Keratinocyte (primary cell): ENCODE results near the gene COQ9. TPM values are rescaled to one million over a fixed set of nuclear protein-coding genes. Genes with fewer than 3 reads are reported as not detected.

Experiments
- DNase-seq: peaks from one replicate; pipeline ENCODE4 v3.0.0-alpha.2; 2011; ENCODE audit warnings: low read depth, missing footprints, low spot score
- FAIRE-seq: peaks from 2 replicates; lab custom pipeline; 2011; peaks lifted over from hg19 to GRCh38; lab: Jason Lieb, UNC
- H2AFZ ChIP-seq: 2 replicates; pipeline ENCODE4 v1.6.0; 2012; ENCODE audit warnings: low read length, control low read depth, inconsistent platforms; ENCODE audit not compliant: control insufficient read depth
- H3K27ac ChIP-seq: 2 replicates; pipeline ENCODE4 v1.5.1; 2011; ENCODE audit warnings: low read length; ENCODE audit not compliant: control insufficient read depth, insufficient read depth
- H3K27me3 ChIP-seq: 3 replicates; pipeline ENCODE4 v1.6.0; 2011; ENCODE audit warnings: low read length; ENCODE audit not compliant: control insufficient read depth, insufficient read depth; ENCODE audit errors: extremely low read depth
- H3K36me3 ChIP-seq, 2 experiments: 2 replicates in 1 of 2; 3 replicates in 1 of 2; pipeline ENCODE4 v1.5.1; 2011; ENCODE audit warnings: low read length in 2 of 2, mild to moderate bottlenecking in 1 of 2; ENCODE audit not compliant: control insufficient read depth in 2 of 2, insufficient read depth in 2 of 2; ENCODE audit errors: extremely low read depth in 1 of 2
- H3K4me1 ChIP-seq: 3 replicates; pipeline ENCODE4 v1.5.1; 2011; ENCODE audit warnings: low read length; ENCODE audit not compliant: control insufficient read depth, insufficient read depth; ENCODE audit errors: extremely low read depth
- H3K4me2 ChIP-seq: 3 replicates; pipeline ENCODE4 v1.6.0; 2011; ENCODE audit warnings: low read depth, low read length; ENCODE audit not compliant: control insufficient read depth, insufficient read depth; ENCODE audit errors: extremely low read depth
- H3K4me3 ChIP-seq, 3 experiments: fragments of 200-600 bp in 1 of 3; sonication (generic) in 1 of 3; 2 replicates in 2 of 3; 3 replicates in 1 of 3; pipeline ENCODE4 v1.5.1; 2011 to 2016; ENCODE audit warnings: low read length in 3 of 3, mild to moderate bottlenecking in 3 of 3, control low read depth in 2 of 3, inconsistent platforms in 1 of 3, low read depth in 1 of 3, mixed read lengths in 1 of 3, mixed run types in 1 of 3, moderate library complexity in 1 of 3; ENCODE audit not compliant: control insufficient read depth in 2 of 3, insufficient read depth in 2 of 3; ENCODE audit errors: extremely low read depth in 1 of 3
- H3K79me2 ChIP-seq: 2 replicates; pipeline ENCODE4 v1.6.0; 2012; ENCODE audit warnings: low read length; ENCODE audit not compliant: control insufficient read depth, insufficient read depth
- H3K9ac ChIP-seq: 3 replicates; pipeline ENCODE4 v1.6.0; 2011; ENCODE audit warnings: low read length; ENCODE audit not compliant: control insufficient read depth, insufficient read depth; ENCODE audit errors: extremely low read depth
- H3K9me1 ChIP-seq: 3 replicates; pipeline ENCODE4 v1.6.0; 2011; ENCODE audit warnings: low read length; ENCODE audit not compliant: control insufficient read depth, insufficient read depth; ENCODE audit errors: extremely low read depth
- H3K9me3 ChIP-seq: 2 replicates; pipeline ENCODE4 v1.5.1; 2012; ENCODE audit warnings: low read depth, low read length; ENCODE audit not compliant: control insufficient read depth
- H4K20me1 ChIP-seq: 3 replicates; pipeline ENCODE4 v1.6.0; 2011; ENCODE audit warnings: low read length; ENCODE audit not compliant: control insufficient read depth, insufficient read depth; ENCODE audit errors: extremely low read depth
- EZH2 ChIP-seq: IDR thresholded peaks from one replicate; pipeline ENCODE4 v1.6.1; 2012; ENCODE audit warnings: inconsistent platforms, mild to moderate bottlenecking, low read length, moderate library complexity
- dilution Hi-C: fragments of 300-500 bp; cut with MboI; formaldehyde crosslinking; loops from one replicate; pipeline ENCODE4 v1.7.0; 2020; ENCODE audit warnings: low sequenced_read_pairs; ENCODE audit not compliant: extremely low pct_ligation_motif_present
- polyA plus RNA-seq, 5 experiments: library from polyadenylated mRNA; depleted of rRNA in 3 of 5; stranded (reverse) in 3 of 5; stranded (forward) in 1 of 5; unstranded in 1 of 5; fragments of >200 nt; gene quantifications; 1 replicate in 1 of 5; 2 replicates in 3 of 5; 3 replicates in 1 of 5; pipeline versions ENCODE4 v1.2.1 to v1.2.3, GENCODE V29; 2011 to 2012; ENCODE audit warnings: missing spikeins in 2 of 5, low read depth in 1 of 5, low replicate concordance in 1 of 5
- TF ChIP-seq, protein P1 (sequence below), 3 experiments: IDR thresholded peaks in 1 of 3; conservative IDR thresholded peaks in 1 of 3; optimal IDR thresholded peaks in 1 of 3; 2 replicates in 2 of 3; 3 replicates in 1 of 3; pipeline versions ENCODE3 to v1.5.1; 2011; ENCODE audit warnings: low read length in 3 of 3, mild to moderate bottlenecking in 3 of 3, moderate library complexity in 2 of 3, control low read depth in 1 of 3, inconsistent platforms in 1 of 3; ENCODE audit not compliant: insufficient read depth in 2 of 3; ENCODE audit errors: extremely low read depth in 1 of 3

COQ9 gene
- polyA plus RNA-seq, 1 donor (not counting 4 experiments of a cell fraction or from before 2014, with no cell fraction given), result 62.8 TPM

DNA sequence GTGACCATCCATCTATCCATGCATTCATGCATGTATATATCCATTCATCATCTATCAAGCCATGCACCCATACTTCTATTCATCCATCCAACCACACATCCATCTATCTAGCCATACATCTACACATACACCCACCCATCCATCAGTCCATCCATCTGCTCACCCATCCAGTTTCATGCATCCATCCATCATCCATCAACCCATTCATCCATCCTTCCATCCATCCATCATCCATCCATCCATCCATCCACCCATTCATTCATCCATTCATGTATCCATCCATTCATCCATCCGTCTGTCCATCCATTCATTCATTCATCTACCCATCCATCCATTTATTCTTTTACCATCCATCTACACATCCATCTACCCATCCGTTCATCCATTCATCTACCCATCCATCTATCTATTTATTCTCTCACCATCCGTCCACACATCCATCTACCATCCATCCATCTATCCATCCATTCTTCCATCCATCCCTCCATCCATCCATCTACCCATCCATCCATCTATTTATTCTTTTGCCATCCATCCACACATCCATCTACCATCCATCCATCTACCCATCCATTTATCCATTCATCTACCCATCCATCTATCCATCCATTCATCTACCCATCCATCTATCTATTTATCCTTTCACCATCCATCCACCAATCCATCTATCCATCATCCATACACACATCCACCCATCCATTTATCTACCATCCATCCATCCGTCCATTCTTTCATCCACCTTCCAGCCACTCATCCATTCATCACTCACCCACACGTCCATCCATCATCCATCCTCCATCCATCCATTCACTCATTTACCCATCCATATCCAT is 39.5 kb upstream of the COQ9 start:
- Histone ChIP-seq H3K4me1 (peaks cover 11% of the 10 kb centered on the region), H4K20me1 (no peaks in the 10 kb centered on the region), H3K79me2 (no peaks in the 10 kb centered on the region), H3K9me1 (no peaks in the 10 kb centered on the region), H3K4me2 (no peak overlapping the region), H3K9me3 (peaks cover 1% of the 10 kb centered on the region), H3K36me3 (no peaks in the 10 kb centered on the region), H3K4me3 (no peak overlapping the region), H3K9ac (no peak overlapping the region), H2AFZ (no peak overlapping the region), H3K27ac (no peak overlapping the region), H3K27me3 (peaks cover 24% of the 10 kb centered on the region)
- TF ChIP-seq EZH2, result no peak
- TF ChIP-seq, protein P1, sequence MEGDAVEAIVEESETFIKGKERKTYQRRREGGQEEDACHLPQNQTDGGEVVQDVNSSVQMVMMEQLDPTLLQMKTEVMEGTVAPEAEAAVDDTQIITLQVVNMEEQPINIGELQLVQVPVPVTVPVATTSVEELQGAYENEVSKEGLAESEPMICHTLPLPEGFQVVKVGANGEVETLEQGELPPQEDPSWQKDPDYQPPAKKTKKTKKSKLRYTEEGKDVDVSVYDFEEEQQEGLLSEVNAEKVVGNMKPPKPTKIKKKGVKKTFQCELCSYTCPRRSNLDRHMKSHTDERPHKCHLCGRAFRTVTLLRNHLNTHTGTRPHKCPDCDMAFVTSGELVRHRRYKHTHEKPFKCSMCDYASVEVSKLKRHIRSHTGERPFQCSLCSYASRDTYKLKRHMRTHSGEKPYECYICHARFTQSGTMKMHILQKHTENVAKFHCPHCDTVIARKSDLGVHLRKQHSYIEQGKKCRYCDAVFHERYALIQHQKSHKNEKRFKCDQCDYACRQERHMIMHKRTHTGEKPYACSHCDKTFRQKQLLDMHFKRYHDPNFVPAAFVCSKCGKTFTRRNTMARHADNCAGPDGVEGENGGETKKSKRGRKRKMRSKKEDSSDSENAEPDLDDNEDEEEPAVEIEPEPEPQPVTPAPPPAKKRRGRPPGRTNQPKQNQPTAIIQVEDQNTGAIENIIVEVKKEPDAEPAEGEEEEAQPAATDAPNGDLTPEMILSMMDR (optimal IDR thresholded peaks at IDR 0.05 in 1 of 3, IDR thresholded peaks at IDR 0.05 in 1 of 3, conservative IDR thresholded peaks at IDR 0.05 in 1 of 3; ENCODE audit: extremely low read depth in 1 of 3, insufficient read depth in 2 of 3, low read length in 3 of 3), result no peak
- DNase-seq (no peak), FAIRE-seq (no peak)
- dilution Hi-C loops, result no loop called here

DNA sequence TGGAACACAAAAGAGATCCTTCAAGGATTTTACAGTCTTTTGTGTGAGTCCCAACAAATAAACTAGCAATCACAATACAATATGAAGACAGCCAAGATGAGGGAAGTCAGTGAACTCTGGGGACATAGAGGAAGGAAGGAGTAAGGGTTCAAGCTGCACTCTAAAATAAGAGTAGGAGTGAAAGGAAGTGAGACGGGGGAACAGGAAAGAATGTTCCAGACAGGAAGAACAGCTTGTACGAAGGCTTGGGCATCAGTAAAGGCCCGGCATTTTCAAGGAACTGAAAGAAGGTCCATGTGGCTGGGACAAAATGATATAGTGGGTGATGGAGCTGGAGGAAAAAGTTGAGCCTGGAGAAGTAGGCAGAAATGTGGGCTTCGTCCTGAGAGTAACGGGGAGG is 38.2 kb upstream of the COQ9 start:
- no peak overlapping the region for H3K27ac ChIP-seq
- H3K36me3 ChIP-seq, result no peaks in the 10 kb centered on the region
- no peaks in the 10 kb centered on the region for H3K79me2 ChIP-seq
- no peak for TF ChIP-seq EZH2
- TF ChIP-seq, protein P1 (optimal IDR thresholded peaks at IDR 0.05 in 1 of 3, IDR thresholded peaks at IDR 0.05 in 1 of 3, conservative IDR thresholded peaks at IDR 0.05 in 1 of 3; ENCODE audit: extremely low read depth in 1 of 3, insufficient read depth in 2 of 3, low read length in 3 of 3), result no peak
- no peak overlapping the region for H2AFZ ChIP-seq
- no peak overlapping the region for H3K4me2 ChIP-seq
- no peak overlapping the region for H3K9ac ChIP-seq
- no peak overlapping the region for H3K4me3 ChIP-seq
- H3K27me3 ChIP-seq, result peaks cover 29% of the 10 kb centered on the region
- H4K20me1 ChIP-seq, result no peaks in the 10 kb centered on the region
- peaks cover 1% of the 10 kb centered on the region for H3K9me3 ChIP-seq
- DNase-seq, result no peak
- dilution Hi-C loops, result no loop called here
- peaks cover 11% of the 10 kb centered on the region for H3K4me1 ChIP-seq
- no peaks in the 10 kb centered on the region for H3K9me1 ChIP-seq
- FAIRE-seq, result no peak
